IgD-negative memory B cell (primary cell): ENCODE measurements around the gene NPHS1. TPM values are rescaled to one million over a fixed set of nuclear protein-coding genes. Genes with fewer than 3 reads are reported as not detected.
"Not testable (repeated sequence)": the region's sequence is repeated elsewhere in the genome, so short reads cannot be mapped to it uniquely, and the experiment has no call there.

Experiments
- H3K27ac Mint-ChIP-seq, 3 donors: one replicate each; pipeline ENCODE4 v1.8.0; 2020 to 2022; ENCODE audit warnings: mild to moderate bottlenecking in 3 of 3, mixed read lengths in 3 of 3, moderate library complexity in 1 of 3
- H3K27me3 Mint-ChIP-seq: one replicate; pipeline ENCODE4 v1.8.0; 2021; ENCODE audit warnings: mixed read lengths
- H3K36me3 Mint-ChIP-seq: one replicate; pipeline ENCODE4 v1.8.0; 2020; ENCODE audit warnings: mild to moderate bottlenecking, mixed read lengths
- H3K4me1 Mint-ChIP-seq, 3 donors: one replicate each; pipeline ENCODE4 v1.8.0; 2020 to 2022; ENCODE audit warnings: mixed read lengths in 3 of 3, mild to moderate bottlenecking in 1 of 3
- H3K4me3 Mint-ChIP-seq, 4 donors: one replicate each; pipeline ENCODE4 v1.8.0; 2020 to 2022; ENCODE audit warnings: mild to moderate bottlenecking in 4 of 4, mixed read lengths in 4 of 4, moderate library complexity in 3 of 4
- H3K9me3 Mint-ChIP-seq, 3 donors: one replicate each; pipeline ENCODE4 v1.8.0; 2020 to 2021; ENCODE audit warnings: mixed read lengths in 3 of 3, mild to moderate bottlenecking in 1 of 3
- polyA plus RNA-seq: library from polyadenylated mRNA; unstranded; fragments of 300-500 nt; fragmentation: Illumina TruSeq; gene quantifications from one replicate; pipeline ENCODE4 v1.2.3, GENCODE V29; 2021

NPHS1 gene
- polyA plus RNA-seq, 1 donor from 2014 or later: not detected

GRCh38 chr19:35848486-35848885 lies 3.8 kb downstream of the NPHS1 start:
- Mint-ChIP-seq H3K4me3 (no peak overlapping the region), H3K36me3 (no peaks in the 10 kb centered on the region), H3K4me1 (peaks cover 6 to 8% (median 8%) of the 10 kb centered on the region in 3 donors), H3K27me3 (peaks cover 45% of the 10 kb centered on the region), H3K27ac (no peak overlapping the region), H3K9me3 (peaks cover 0 to 8% (median 0%) of the 10 kb centered on the region in 3 donors)

- Mint-ChIP-seq H3K27ac (no peak overlapping the region), H3K36me3 (no peaks in the 10 kb centered on the region), H3K27me3 (peaks cover 48% of the 10 kb centered on the region), H3K9me3 (peaks cover 0 to 8% (median 2%) of the 10 kb centered on the region in 3 donors), H3K4me3 (no peak overlapping the region), H3K4me1 (peaks cover 6 to 8% (median 8%) of the 10 kb centered on the region in 3 donors)
Measured at GRCh38 chr19:35847911-35848310, 4.4 kb downstream of the NPHS1 start.

- Mint-ChIP-seq H3K27ac (peak overlapping the region in 2 of 3 donors; percentile 20 to 22), H3K9me3 (peaks cover 0 to 12% (median 8%) of the 10 kb centered on the region in 3 donors), H3K4me3 (peak overlapping the region in 3 of 4 donors; percentile 15 to 83 (median 52)), H3K36me3 (no peaks in the 10 kb centered on the region), H3K4me1 (peaks cover 4 to 8% (median 6%) of the 10 kb centered on the region in 3 donors), H3K27me3 (peaks cover 49% of the 10 kb centered on the region)
Measured at GRCh38 chr19:35846038-35846668, 6.2 kb downstream of the NPHS1 start.

- H3K4me1 Mint-ChIP-seq: peaks cover 4 to 8% (median 6%) of the 10 kb centered on the region in 3 donors
- peak overlapping the region in 1 of 3 donors; percentile 76 for H3K27ac Mint-ChIP-seq
- no peaks in the 10 kb centered on the region for H3K36me3 Mint-ChIP-seq
- peaks cover 48% of the 10 kb centered on the region for H3K27me3 Mint-ChIP-seq
- H3K4me3 Mint-ChIP-seq: peak overlapping the region in 3 of 4 donors; percentile 55 to 95 (median 63)
- peaks cover 0 to 12% (median 8%) of the 10 kb centered on the region in 3 donors for H3K9me3 Mint-ChIP-seq
Measured at GRCh38 chr19:35845215-35846037, 6.9 kb downstream of the NPHS1 start.

- peaks cover 45% of the 10 kb centered on the region for H3K27me3 Mint-ChIP-seq
- H3K27ac Mint-ChIP-seq: peak overlapping the region in 1 of 3 donors; percentile 76
- H3K36me3 Mint-ChIP-seq: no peaks in the 10 kb centered on the region
- peak overlapping the region in 3 of 4 donors; percentile 55 to 95 (median 63) for H3K4me3 Mint-ChIP-seq
- H3K9me3 Mint-ChIP-seq: peaks cover 0 to 12% (median 8%) of the 10 kb centered on the region in 3 donors
- peaks cover 4 to 8% (median 6%) of the 10 kb centered on the region in 3 donors for H3K4me1 Mint-ChIP-seq
Measured at GRCh38 chr19:35844482-35845214, 7.7 kb downstream of the NPHS1 start.

DNA sequence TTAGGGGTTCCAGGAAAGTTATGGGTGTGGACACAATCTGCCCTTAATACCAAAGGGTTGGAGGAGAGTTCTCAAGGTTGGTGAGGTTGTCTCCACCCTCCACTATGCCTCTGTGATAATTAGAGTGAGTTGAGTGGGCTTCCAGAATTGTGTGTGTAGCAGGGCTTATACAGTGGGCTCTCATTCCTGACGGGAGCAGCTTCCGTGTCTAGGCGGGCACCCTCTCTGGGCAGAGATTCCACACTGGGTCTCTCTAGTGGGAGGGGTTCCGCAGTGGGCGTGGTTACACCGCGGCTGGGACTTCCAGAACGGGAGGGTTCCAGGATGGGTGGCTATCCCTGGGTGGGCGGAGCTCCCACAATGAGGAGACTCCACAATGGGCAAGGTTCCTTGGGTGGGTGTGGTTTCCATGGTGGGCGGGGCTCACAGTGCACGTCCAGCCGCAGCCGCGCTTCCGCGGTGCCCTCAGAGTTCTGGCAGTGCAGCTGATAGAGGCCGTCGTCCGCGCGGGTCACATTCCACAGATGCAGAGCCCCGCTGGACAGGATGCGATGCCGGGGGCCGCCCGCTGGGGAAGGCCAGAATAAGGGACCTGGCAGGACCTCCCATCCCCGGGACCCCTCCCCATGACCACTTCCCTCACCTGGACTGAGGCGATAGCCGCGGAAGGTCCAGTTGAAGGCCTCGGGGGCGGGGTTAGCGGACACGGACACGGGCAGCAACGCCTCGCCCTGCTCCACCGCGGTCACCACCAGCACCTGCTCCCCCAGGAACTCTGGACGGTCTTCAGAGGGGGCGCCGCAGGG lies 8.4 kb downstream of the NPHS1 start:
- Mint-ChIP-seq H3K4me1 (peaks cover 4 to 8% (median 6%) of the 10 kb centered on the region in 3 donors), H3K4me3 (no peak overlapping the region), H3K27me3 (peaks cover 45% of the 10 kb centered on the region)

GRCh38 chr19:35842666-35843272 lies 9.5 kb downstream of the NPHS1 start:
- Mint-ChIP-seq H3K36me3 (no peaks in the 10 kb centered on the region), H3K9me3 (peaks cover 0 to 17% (median 11%) of the 10 kb centered on the region in 3 donors), H3K27me3 (peaks cover 37% of the 10 kb centered on the region), H3K4me3 (peak overlapping the region in 1 of 4 donors; percentile 35), H3K27ac (peak overlapping the region in 1 of 3 donors; percentile 41), H3K4me1 (peaks cover 4 to 8% (median 6%) of the 10 kb centered on the region in 3 donors)

More for the DNA sequence above, 8.4 kb downstream of the NPHS1 start:
- peaks cover 0 to 16% (median 10%) of the 10 kb centered on the region in 3 donors for H3K9me3 Mint-ChIP-seq
- H3K27ac Mint-ChIP-seq: peak overlapping the region in 1 of 3 donors; percentile 31
- no peaks in the 10 kb centered on the region for H3K36me3 Mint-ChIP-seq

- no peak overlapping the region for H3K27ac Mint-ChIP-seq
- peaks cover 37% of the 10 kb centered on the region for H3K27me3 Mint-ChIP-seq
- H3K4me3 Mint-ChIP-seq: no peak overlapping the region
- H3K9me3 Mint-ChIP-seq: peaks cover 0 to 17% (median 11%) of the 10 kb centered on the region in 3 donors
- peaks cover 4 to 8% (median 6%) of the 10 kb centered on the region in 3 donors for H3K4me1 Mint-ChIP-seq
- no peaks in the 10 kb centered on the region for H3K36me3 Mint-ChIP-seq
Measured at GRCh38 chr19:35841961-35842595, 10.2 kb downstream of the NPHS1 start.

- H3K9me3 Mint-ChIP-seq, H3K4me1 Mint-ChIP-seq, H3K27ac Mint-ChIP-seq, H3K4me3 Mint-ChIP-seq, H3K36me3 Mint-ChIP-seq: not testable (repeated sequence)
- H3K27me3 Mint-ChIP-seq: peaks cover 17% of the 10 kb centered on the region
Measured at GRCh38 chr19:35836096-35836495, 16.2 kb downstream of the NPHS1 start.

DNA sequence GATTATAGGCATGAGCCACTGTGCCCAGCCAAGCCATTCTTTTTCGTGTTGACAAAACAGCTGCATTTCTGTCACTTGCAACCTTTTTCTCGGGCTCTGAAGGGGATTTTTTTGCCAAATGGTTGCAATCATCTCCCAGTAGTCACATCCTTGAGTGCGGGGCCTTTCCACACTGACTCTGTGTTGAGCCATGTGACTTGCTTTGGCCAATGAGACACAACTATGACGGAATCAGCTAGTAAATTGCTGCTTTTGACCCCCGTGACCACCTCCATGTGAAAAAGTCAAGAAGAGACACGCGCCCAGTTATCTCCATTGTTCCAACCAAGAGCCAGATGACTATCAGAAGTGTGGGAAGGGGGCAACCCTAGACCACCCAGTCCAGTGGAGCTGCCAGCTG lies 18.3 kb downstream of the NPHS1 start:
- H3K36me3 Mint-ChIP-seq: no peaks in the 10 kb centered on the region
- no peak overlapping the region for H3K4me3 Mint-ChIP-seq
- H3K27me3 Mint-ChIP-seq: peaks cover 18% of the 10 kb centered on the region
- peaks cover 0 to 5% (median 3%) of the 10 kb centered on the region in 3 donors for H3K9me3 Mint-ChIP-seq
- H3K4me1 Mint-ChIP-seq: no peaks in the 10 kb centered on the region
- H3K27ac Mint-ChIP-seq: peak overlapping the region in 1 of 3 donors; percentile 81

GRCh38 chr19:35832054-35832453 lies 20.2 kb downstream of the NPHS1 start:
- no peaks in the 10 kb centered on the region for H3K36me3 Mint-ChIP-seq

DNA sequence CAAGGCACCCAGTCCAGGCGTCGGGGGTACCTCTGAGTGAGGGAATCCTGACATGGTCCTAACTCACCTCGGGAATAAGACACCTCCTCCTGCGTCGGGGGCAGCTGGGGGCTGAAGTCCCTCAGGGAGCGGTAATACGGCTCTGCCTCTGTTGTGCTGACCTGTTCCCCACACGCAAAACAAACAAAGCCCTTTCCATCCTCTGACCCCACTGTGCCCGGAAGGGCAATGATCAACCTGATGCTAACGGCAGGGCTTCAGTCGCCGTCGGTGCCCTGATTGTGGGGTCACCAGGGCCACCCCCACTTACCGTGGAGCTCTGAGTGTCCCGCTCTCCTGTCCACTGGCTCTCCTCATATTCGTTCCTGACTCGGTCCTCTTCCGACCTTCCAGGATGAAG lies 21.3 kb downstream of the NPHS1 start:
- H3K27ac Mint-ChIP-seq: no peak overlapping the region
- peaks cover 23% of the 10 kb centered on the region for H3K27me3 Mint-ChIP-seq
- H3K9me3 Mint-ChIP-seq: peaks cover 0 to 3% (median 0%) of the 10 kb centered on the region in 3 donors
- no peaks in the 10 kb centered on the region for H3K4me1 Mint-ChIP-seq
- H3K36me3 Mint-ChIP-seq: no peaks in the 10 kb centered on the region
- H3K4me3 Mint-ChIP-seq: no peak overlapping the region

More at GRCh38 chr19:35832054-35832453, 20.2 kb downstream of the NPHS1 start:
- H3K27ac Mint-ChIP-seq: no peak overlapping the region
- peaks cover 0 to 3% (median 0%) of the 10 kb centered on the region in 3 donors for H3K9me3 Mint-ChIP-seq
- H3K4me3 Mint-ChIP-seq: no peak overlapping the region
- peaks cover 20% of the 10 kb centered on the region for H3K27me3 Mint-ChIP-seq
- H3K4me1 Mint-ChIP-seq: no peaks in the 10 kb centered on the region

- Mint-ChIP-seq H3K4me1 (no peaks in the 10 kb centered on the region), H3K27me3 (peaks cover 26% of the 10 kb centered on the region), H3K9me3 (peaks cover 0 to 3% (median 0%) of the 10 kb centered on the region in 3 donors), H3K36me3 (no peaks in the 10 kb centered on the region), H3K4me3 (no peak overlapping the region), H3K27ac (no peak overlapping the region)
Measured at GRCh38 chr19:35828692-35829301, 23.5 kb downstream of the NPHS1 start.
